ENCODE data around the gene SYTL5.

- TF ChIP-seq CHD2 (IDR thresholded peaks at IDR 0.05; ENCODE audit: low read length, partially characterized antibody) = no peak
- no peak for TF ChIP-seq CTCF (IDR thresholded peaks at IDR 0.05)
- no peak for TF ChIP-seq HMGXB4 (CRISPR knock-in tag; IDR thresholded peaks at IDR 0.05; ENCODE audit: borderline replicate concordance)
- TF ChIP-seq EP300 (IDR thresholded peaks at IDR 0.05) = no peak
- TF ChIP-seq MAX (IDR thresholded peaks at IDR 0.05) = no peak
- TF ChIP-seq POLR2A (IDR thresholded peaks at IDR 0.05; ENCODE audit: low read length) = no peak
- TF ChIP-seq SMC3 (IDR thresholded peaks at IDR 0.05) = no peak
- no peak for TF ChIP-seq ELK1 (IDR thresholded peaks at IDR 0.05; ENCODE audit: low read depth, low read length)
- TF ChIP-seq MYC (IDR thresholded peaks at IDR 0.05; ENCODE audit: borderline replicate concordance, low read length) = no peak
- TF ChIP-seq REST (IDR thresholded peaks at IDR 0.05) = no peak
- TF ChIP-seq RCOR1 (IDR thresholded peaks at IDR 0.05; ENCODE audit: low read depth, low read length) = no peak
- TF ChIP-seq CBX2 (IDR thresholded peaks at IDR 0.05; ENCODE audit: borderline replicate concordance, low read depth) = no peak
Observed at GRCh38 chrX:38154340-38154739, 148.0 kb downstream of the SYTL5 start.

All from A549 (cell line).